ENCODE data around the gene USH2A.

- TF ChIP-seq CTCF (IDR thresholded peaks at IDR 0.05) (no peak), EP300 (IDR thresholded peaks at IDR 0.05) (no peak)
Observed at GRCh38 chr1:216181590-216181989, 241.7 kb downstream of the USH2A start.
